Measurements from ENCODE around the gene U2AF1L4. TPM values are rescaled to one million over a fixed set of nuclear protein-coding genes. Genes with fewer than 3 reads are reported as not detected.
A peak's percentile ranks its signal among the peaks of the same experiment; 100 is the strongest.

The U2AF1L4 gene
- total RNA-seq, 1 donor from 2014 or later: 17.2 TPM

- Mint-ChIP-seq H3K4me3 (peak overlapping the region; percentile 96), H3K27me3 (ENCODE audit: insufficient read depth, low read depth) (peaks cover 2% of the 10 kb centered on the region), H3K27ac (no peak overlapping the region), H3K4me1 (peaks cover 4% of the 10 kb centered on the region), H3K9me3 (peaks cover 2% of the 10 kb centered on the region), H3K36me3 (no peaks in the 10 kb centered on the region)
- Histone ChIP-seq H3K27ac (no peak overlapping the region), H2AFZ (replicated peaks) (no peak overlapping the region), H3K4me1 (no peaks in the 10 kb centered on the region), H3K36me3 (no peaks in the 10 kb centered on the region), H3K79me2 (ENCODE audit: low read depth) (no peaks in the 10 kb centered on the region), H3K9me3 (ENCODE audit: low read depth) (no peaks in the 10 kb centered on the region), H3K4me3 (no peak overlapping the region), H3K9ac (no peak overlapping the region), H3K4me2 (no peak overlapping the region), H3K27me3 (peaks cover 29% of the 10 kb centered on the region), H3F3A (ENCODE audit: low read depth) (peaks cover 2% of the 10 kb centered on the region), H4K20me1 (ENCODE audit: low read depth) (no peaks in the 10 kb centered on the region)
- TF ChIP-seq CTCF (IDR thresholded peaks at IDR 0.05) (no peak), EZH2 (IDR thresholded peaks at IDR 0.05) (no peak), EZH2phosphoT487 (IDR thresholded peaks at IDR 0.05) (no peak)
- DNase-seq (ENCODE audit: low spot score): no peak
Observed at GRCh38 chr19:35703343-35703742, 41.9 kb downstream of the U2AF1L4 start.

GRCh38 chr19:35702223-35703012, 42.8 kb downstream of the U2AF1L4 start:
- no peaks in the 10 kb centered on the region for H3K9me3 ChIP-seq (ENCODE audit: low read depth)
- Mint-ChIP-seq H3K4me3 (peak overlapping the region; percentile 96), H3K27ac (peak overlapping the region; percentile 95), H3K9me3 (peaks cover 2% of the 10 kb centered on the region), H3K27me3 (ENCODE audit: insufficient read depth, low read depth) (no peaks in the 10 kb centered on the region), H3K4me1 (peaks cover 4% of the 10 kb centered on the region), H3K36me3 (no peaks in the 10 kb centered on the region)
- H3K9ac ChIP-seq: no peak overlapping the region
- peaks cover 29% of the 10 kb centered on the region for H3K27me3 ChIP-seq
- H3K27ac ChIP-seq: no peak overlapping the region
- DNase-seq (ENCODE audit: low spot score): peak; percentile 99
- peak overlapping the region; percentile 92 for H2AFZ ChIP-seq (replicated peaks)
- no peaks in the 10 kb centered on the region for H3K79me2 ChIP-seq (ENCODE audit: low read depth)
- H3K4me3 ChIP-seq: peak overlapping the region; percentile 55
- peaks cover 2% of the 10 kb centered on the region for H3F3A ChIP-seq (ENCODE audit: low read depth)
- H3K4me2 ChIP-seq: peak overlapping the region; percentile 80
- H3K36me3 ChIP-seq: no peaks in the 10 kb centered on the region
- no peak for TF ChIP-seq EZH2phosphoT487 (IDR thresholded peaks at IDR 0.05)
- no peak for TF ChIP-seq CTCF (IDR thresholded peaks at IDR 0.05)
- no peak for TF ChIP-seq EZH2 (IDR thresholded peaks at IDR 0.05)
- H4K20me1 ChIP-seq (ENCODE audit: low read depth): no peaks in the 10 kb centered on the region
- no peaks in the 10 kb centered on the region for H3K4me1 ChIP-seq

- TF ChIP-seq CTCF (IDR thresholded peaks at IDR 0.05): no peak
- no peak for TF ChIP-seq EZH2 (IDR thresholded peaks at IDR 0.05)
- TF ChIP-seq EZH2phosphoT487 (IDR thresholded peaks at IDR 0.05): no peak
- H3K4me2 ChIP-seq: no peak overlapping the region
- no peaks in the 10 kb centered on the region for H3K9me3 Mint-ChIP-seq
- no peak for DNase-seq (ENCODE audit: low spot score)
- no peaks in the 10 kb centered on the region for H3K36me3 ChIP-seq
- no peaks in the 10 kb centered on the region for H3K9me3 ChIP-seq (ENCODE audit: low read depth)
- H3K9ac ChIP-seq: no peak overlapping the region
- H3K4me1 Mint-ChIP-seq: peaks cover 3% of the 10 kb centered on the region
- H3K27me3 Mint-ChIP-seq (ENCODE audit: insufficient read depth, low read depth): peaks cover 2% of the 10 kb centered on the region
- peaks cover 11% of the 10 kb centered on the region for H3F3A ChIP-seq (ENCODE audit: low read depth)
- H3K79me2 ChIP-seq (ENCODE audit: low read depth): no peaks in the 10 kb centered on the region
- no peak overlapping the region for H3K27ac ChIP-seq
- no peaks in the 10 kb centered on the region for H4K20me1 ChIP-seq (ENCODE audit: low read depth)
- H3K36me3 Mint-ChIP-seq: no peaks in the 10 kb centered on the region
- no peak overlapping the region for H2AFZ ChIP-seq (replicated peaks)
- H3K27me3 ChIP-seq: peaks cover 4% of the 10 kb centered on the region
- no peaks in the 10 kb centered on the region for H3K4me1 ChIP-seq
- H3K4me3 ChIP-seq: no peak overlapping the region
- H3K27ac Mint-ChIP-seq: no peak overlapping the region
- H3K4me3 Mint-ChIP-seq: no peak overlapping the region
Observed at GRCh38 chr19:35696835-35697234, 48.4 kb downstream of the U2AF1L4 start.
